Stimulated activated naive B cell treated with anti-CD40 and anti-IgM and Interleukin-4, amounts not matched to agents 10 μg/mL and 1 μg/mL and 100 μg/mL, for 72 hours (primary cell): Measurements from ENCODE around the gene BCDIN3D.

Experiments used
- ATAC-seq, 2 donors: fragments of 150-1000 bp; cut with Tn5 transposase; replicated peaks; 2 replicates each; pipeline ENCODE4 v1.10.0; 2021; ENCODE audit warnings: moderate library complexity in 1 of 2
- DNase-seq: peaks from one replicate; pipeline ENCODE4 v3.0.0; 2021
- H3K27ac Mint-ChIP-seq: one replicate; pipeline ENCODE4 v1.8.0; 2022; ENCODE audit warnings: mild to moderate bottlenecking, mixed read lengths
- H3K27me3 Mint-ChIP-seq, 2 donors: one replicate each; pipeline ENCODE4 v1.8.0; 2022; ENCODE audit warnings: mixed read lengths in 2 of 2
- H3K36me3 Mint-ChIP-seq, 2 donors: one replicate each; pipeline ENCODE4 v1.8.0; 2022; ENCODE audit warnings: mixed read lengths in 2 of 2, mild to moderate bottlenecking in 1 of 2
- H3K4me1 Mint-ChIP-seq, 2 donors: one replicate each; pipeline ENCODE4 v1.8.0; 2022; ENCODE audit warnings: mixed read lengths in 2 of 2, mild to moderate bottlenecking in 1 of 2
- H3K4me3 Mint-ChIP-seq, 2 donors: one replicate each; pipeline ENCODE4 v1.8.0; 2022; ENCODE audit warnings: mild to moderate bottlenecking in 2 of 2, mixed read lengths in 2 of 2, moderate library complexity in 1 of 2
- H3K9me3 Mint-ChIP-seq, 2 donors: one replicate each; pipeline ENCODE4 v1.8.0; 2022; ENCODE audit warnings: mixed read lengths in 2 of 2, mild to moderate bottlenecking in 1 of 2

The BCDIN3D gene

GRCh38 chr12:49825971-49826421 is 16.9 kb downstream of the BCDIN3D start:
- H3K4me3 Mint-ChIP-seq: no peak overlapping the region
- peaks cover 3 to 9% of the 10 kb centered on the region in 2 donors for H3K36me3 Mint-ChIP-seq
- no peaks in the 10 kb centered on the region for H3K27me3 Mint-ChIP-seq
- no peak overlapping the region for H3K27ac Mint-ChIP-seq
- ATAC-seq (no peak), DNase-seq (no peak)
- no peaks in the 10 kb centered on the region for H3K9me3 Mint-ChIP-seq
- H3K4me1 Mint-ChIP-seq: peaks cover 38 to 55% of the 10 kb centered on the region in 2 donors

GRCh38 chr12:49825360-49825970 is 17.4 kb downstream of the BCDIN3D start:
- no peak for DNase-seq
- no peak overlapping the region for H3K27ac Mint-ChIP-seq
- H3K4me1 Mint-ChIP-seq: peaks cover 41 to 58% of the 10 kb centered on the region in 2 donors
- ATAC-seq: peak; percentile 22
- no peak overlapping the region for H3K4me3 Mint-ChIP-seq
- no peaks in the 10 kb centered on the region for H3K9me3 Mint-ChIP-seq
- H3K36me3 Mint-ChIP-seq: peaks cover 3 to 9% of the 10 kb centered on the region in 2 donors
- no peaks in the 10 kb centered on the region for H3K27me3 Mint-ChIP-seq

- Mint-ChIP-seq H3K36me3 (peaks cover 3 to 9% of the 10 kb centered on the region in 2 donors), H3K4me1 (peaks cover 41 to 58% of the 10 kb centered on the region in 2 donors), H3K9me3 (no peaks in the 10 kb centered on the region), H3K4me3 (no peak overlapping the region), H3K27ac (peak overlapping the region; percentile 75), H3K27me3 (no peaks in the 10 kb centered on the region)
- peak; percentile 13 to 33 for ATAC-seq
- no peak for DNase-seq
These were observed 18.0 kb downstream of the BCDIN3D start for GRCh38 chr12:49824895-49825294.

- Mint-ChIP-seq H3K4me1 (peaks cover 40 to 57% of the 10 kb centered on the region in 2 donors), H3K27ac (no peak overlapping the region), H3K4me3 (no peak overlapping the region), H3K9me3 (no peaks in the 10 kb centered on the region), H3K27me3 (no peaks in the 10 kb centered on the region), H3K36me3 (peaks cover 3 to 9% of the 10 kb centered on the region in 2 donors)
- ATAC-seq (no peak), DNase-seq (no peak)
These were observed 18.5 kb downstream of the BCDIN3D start for GRCh38 chr12:49824416-49824815.

- Mint-ChIP-seq H3K36me3 (peaks cover 3 to 9% of the 10 kb centered on the region in 2 donors), H3K27me3 (no peaks in the 10 kb centered on the region), H3K9me3 (no peaks in the 10 kb centered on the region), H3K27ac (no peak overlapping the region), H3K4me1 (peaks cover 36 to 52% of the 10 kb centered on the region in 2 donors), H3K4me3 (no peak overlapping the region)
- DNase-seq: no peak
- no peak for ATAC-seq
These were observed 19.0 kb downstream of the BCDIN3D start for GRCh38 chr12:49823951-49824350.

GRCh38 chr12:49823350-49823749 is 19.6 kb downstream of the BCDIN3D start:
- H3K27ac Mint-ChIP-seq: no peak overlapping the region
- peaks cover 3 to 9% of the 10 kb centered on the region in 2 donors for H3K36me3 Mint-ChIP-seq
- H3K4me1 Mint-ChIP-seq: peaks cover 32 to 46% of the 10 kb centered on the region in 2 donors
- H3K9me3 Mint-ChIP-seq: no peaks in the 10 kb centered on the region
- no peaks in the 10 kb centered on the region for H3K27me3 Mint-ChIP-seq
- no peak overlapping the region for H3K4me3 Mint-ChIP-seq
- ATAC-seq (no peak), DNase-seq (no peak)

- H3K4me1 Mint-ChIP-seq: peaks cover 22 to 34% of the 10 kb centered on the region in 2 donors
- peak overlapping the region in 1 of 2 donors; percentile 25 for H3K4me3 Mint-ChIP-seq
- H3K9me3 Mint-ChIP-seq: no peaks in the 10 kb centered on the region
- no peaks in the 10 kb centered on the region for H3K27me3 Mint-ChIP-seq
- ATAC-seq (no peak), DNase-seq (no peak)
- H3K27ac Mint-ChIP-seq: peak overlapping the region; percentile 82
- H3K36me3 Mint-ChIP-seq: peaks cover 3 to 12% of the 10 kb centered on the region in 2 donors
These were observed 21.3 kb downstream of the BCDIN3D start for GRCh38 chr12:49821373-49822287.

GRCh38 chr12:49819786-49820185 is 23.1 kb downstream of the BCDIN3D start:
- DNase-seq (no peak), ATAC-seq (no peak)
- H3K4me3 Mint-ChIP-seq: no peak overlapping the region
- peaks cover 11 to 24% of the 10 kb centered on the region in 2 donors for H3K4me1 Mint-ChIP-seq
- peaks cover 10 to 19% of the 10 kb centered on the region in 2 donors for H3K36me3 Mint-ChIP-seq
- H3K27ac Mint-ChIP-seq: no peak overlapping the region
- H3K27me3 Mint-ChIP-seq: no peaks in the 10 kb centered on the region
- no peaks in the 10 kb centered on the region for H3K9me3 Mint-ChIP-seq

- Mint-ChIP-seq H3K36me3 (peaks cover 11 to 22% of the 10 kb centered on the region in 2 donors), H3K4me1 (peaks cover 7 to 15% of the 10 kb centered on the region in 2 donors), H3K27ac (no peak overlapping the region), H3K4me3 (no peak overlapping the region), H3K27me3 (no peaks in the 10 kb centered on the region), H3K9me3 (no peaks in the 10 kb centered on the region)
- ATAC-seq (no peak), DNase-seq (no peak)
These were observed 24.5 kb downstream of the BCDIN3D start for GRCh38 chr12:49818241-49818895.

GRCh38 chr12:49813131-49813530 is 29.8 kb downstream of the BCDIN3D start:
- ATAC-seq: no peak
- H3K27ac Mint-ChIP-seq: no peak overlapping the region

GRCh38 chr12:49811961-49812401 is 30.9 kb downstream of the BCDIN3D start:
- no peaks in the 10 kb centered on the region for H3K27me3 Mint-ChIP-seq
- peak; percentile 85 to 89 for ATAC-seq
- DNase-seq: no peak
- H3K27ac Mint-ChIP-seq: peak overlapping the region; percentile 72
- H3K9me3 Mint-ChIP-seq: no peaks in the 10 kb centered on the region
- peaks cover 8 to 13% of the 10 kb centered on the region in 2 donors for H3K36me3 Mint-ChIP-seq
- H3K4me1 Mint-ChIP-seq: peaks cover 17 to 30% of the 10 kb centered on the region in 2 donors
- H3K4me3 Mint-ChIP-seq: peak overlapping the region; percentile 5 to 60

More at GRCh38 chr12:49813131-49813530, 29.8 kb downstream of the BCDIN3D start:
- Mint-ChIP-seq H3K4me1 (peaks cover 17 to 30% of the 10 kb centered on the region in 2 donors), H3K4me3 (no peak overlapping the region), H3K36me3 (peaks cover 8 to 16% of the 10 kb centered on the region in 2 donors), H3K9me3 (no peaks in the 10 kb centered on the region), H3K27me3 (no peaks in the 10 kb centered on the region)
- DNase-seq: no peak

- Mint-ChIP-seq H3K9me3 (no peaks in the 10 kb centered on the region), H3K27ac (no peak overlapping the region), H3K27me3 (no peaks in the 10 kb centered on the region), H3K4me3 (no peak overlapping the region), H3K4me1 (peaks cover 17 to 30% of the 10 kb centered on the region in 2 donors), H3K36me3 (peaks cover 8 to 13% of the 10 kb centered on the region in 2 donors)
- DNase-seq: no peak
- ATAC-seq: peak; percentile 54 to 72
These were observed 31.8 kb downstream of the BCDIN3D start for GRCh38 chr12:49811136-49811535.

GRCh38 chr12:49809906-49810389 is 33.0 kb downstream of the BCDIN3D start:
- no peak overlapping the region for H3K4me3 Mint-ChIP-seq
- no peaks in the 10 kb centered on the region for H3K9me3 Mint-ChIP-seq
- DNase-seq: no peak
- peaks cover 4 to 18% of the 10 kb centered on the region in 2 donors for H3K36me3 Mint-ChIP-seq
- peaks cover 16 to 25% of the 10 kb centered on the region in 2 donors for H3K4me1 Mint-ChIP-seq
- H3K27me3 Mint-ChIP-seq: no peaks in the 10 kb centered on the region
- no peak overlapping the region for H3K27ac Mint-ChIP-seq
- no peak for ATAC-seq

- DNase-seq (no peak), ATAC-seq (no peak)
- H3K9me3 Mint-ChIP-seq: no peaks in the 10 kb centered on the region
- H3K27ac Mint-ChIP-seq: no peak overlapping the region
- peaks cover 16 to 25% of the 10 kb centered on the region in 2 donors for H3K4me1 Mint-ChIP-seq
- no peak overlapping the region for H3K4me3 Mint-ChIP-seq
- H3K36me3 Mint-ChIP-seq: peaks cover 4 to 14% of the 10 kb centered on the region in 2 donors
- no peaks in the 10 kb centered on the region for H3K27me3 Mint-ChIP-seq
These were observed 33.5 kb downstream of the BCDIN3D start for GRCh38 chr12:49809381-49809905.
